CD8-positive, alpha-beta memory T cell (primary cell): Measurements from ENCODE around the gene TRMT61A. TPM values are rescaled to one million over a fixed set of nuclear protein-coding genes. Genes with fewer than 3 reads are reported as not detected.
A peak's percentile ranks its signal among the peaks of the same experiment; 100 is the strongest.

Experiments used
- CTCF ChIA-PET: fragments of 350-600 bp; sonication (Branson Sonifier 250); formaldehyde crosslinking; loops from one replicate; lab custom pipeline; 2021; ENCODE audit warnings: antibody characterized with exemption; lab: Charles Lee
- POLR2A ChIA-PET: fragments of 350-600 bp; sonication (Branson Sonifier 250); formaldehyde crosslinking; loops from one replicate; lab custom pipeline; 2021; ENCODE audit warnings: antibody characterized with exemption; lab: Charles Lee
- DNase-seq, 5 donors: peaks; one replicate each; pipeline versions ENCODE4 v3.0.0 to v3.0.0-alpha.2; 2020 to 2022; ENCODE audit warnings: mixed read lengths in 1 of 5
- H3K27ac ChIP-seq: one replicate; pipeline ENCODE4 v1.7.0; 2013; ENCODE audit warnings: low read depth, mild to moderate bottlenecking, low read length, moderate library complexity
- H3K27me3 ChIP-seq: 2 replicates; pipeline ENCODE4 v1.7.0; 2013; ENCODE audit warnings: low read length, mild to moderate bottlenecking; ENCODE audit not compliant: insufficient read depth, poor library complexity, severe bottlenecking
- H3K36me3 ChIP-seq: 2 replicates; pipeline ENCODE4 v1.7.0; 2013; ENCODE audit warnings: mild to moderate bottlenecking, low read length, moderate library complexity; ENCODE audit not compliant: insufficient read depth
- H3K4me1 ChIP-seq: 2 replicates; pipeline ENCODE4 v1.7.0; 2013; ENCODE audit warnings: mild to moderate bottlenecking, low read length, moderate library complexity; ENCODE audit not compliant: insufficient read depth
- H3K4me3 ChIP-seq: 2 replicates; pipeline ENCODE4 v1.7.0; 2013; ENCODE audit warnings: mild to moderate bottlenecking, low read length
- H3K9me3 ChIP-seq: 2 replicates; pipeline ENCODE4 v1.7.0; 2013; ENCODE audit warnings: mild to moderate bottlenecking, low read length
- H3K27ac Mint-ChIP-seq, 8 donors: one replicate each; pipeline ENCODE4 v1.8.0; 2020 to 2021; ENCODE audit warnings: mixed read lengths in 8 of 8, mild to moderate bottlenecking in 6 of 8, inconsistent platforms in 3 of 8, moderate library complexity in 3 of 8
- H3K27me3 Mint-ChIP-seq, 2 donors: one replicate each; pipeline ENCODE4 v1.8.0; 2020 to 2021; ENCODE audit warnings: mixed read lengths in 2 of 2, mild to moderate bottlenecking in 1 of 2, moderate library complexity in 1 of 2
- H3K36me3 Mint-ChIP-seq, 3 donors: one replicate each; pipeline ENCODE4 v1.8.0; 2020 to 2021; ENCODE audit warnings: mixed read lengths in 3 of 3, inconsistent platforms in 1 of 3, mild to moderate bottlenecking in 1 of 3
- H3K4me1 Mint-ChIP-seq, 3 donors: one replicate each; pipeline ENCODE4 v1.8.0; 2020 to 2021; ENCODE audit warnings: mixed read lengths in 3 of 3, inconsistent platforms in 1 of 3, mild to moderate bottlenecking in 1 of 3
- H3K4me3 Mint-ChIP-seq, 7 donors: one replicate each; pipeline ENCODE4 v1.8.0; 2020 to 2021; ENCODE audit warnings: mixed read lengths in 7 of 7, mild to moderate bottlenecking in 6 of 7, moderate library complexity in 4 of 7, inconsistent platforms in 2 of 7
- H3K9me3 Mint-ChIP-seq, 5 donors: one replicate each; pipeline ENCODE4 v1.8.0; 2020 to 2022; ENCODE audit warnings: mixed read lengths in 5 of 5, mild to moderate bottlenecking in 3 of 5, moderate library complexity in 2 of 5, inconsistent platforms in 1 of 5
- polyA plus RNA-seq: library from polyadenylated mRNA; unstranded; fragments of 300-500 nt; fragmentation: Illumina TruSeq; gene quantifications from one replicate; pipeline ENCODE4 v1.2.3, GENCODE V29; 2021
- total RNA-seq, 2 experiments: library from RNA; stranded (reverse); gene quantifications; one replicate each; pipeline ENCODE4 v1.2.3, GENCODE V29; 2021

The TRMT61A gene
- total and polyA plus RNA-seq, 3 experiments from 2014 or later: 8.2 to 29.5 (median 28.4) TPM

- H3K4me1 Mint-ChIP-seq: peaks cover 8 to 14% (median 9%) of the 10 kb centered on the region in 3 donors
- ChIA-PET POLR2A (no interaction called here), CTCF (interaction anchor here (1.0 to 5.9 kb wide), 2 partner anchors 16 to 45 kb away, joined by 3 to 20 read pairs; no protein-coding TSS in a partner anchor)
- peak overlapping the region in 1 of 7 donors; percentile 9 for H3K4me3 Mint-ChIP-seq
- peaks cover 0 to 72% (median 17%) of the 10 kb centered on the region in 3 donors for H3K36me3 Mint-ChIP-seq
- peak overlapping the region in 2 of 8 donors; percentile 7 to 8 for H3K27ac Mint-ChIP-seq
- no peaks in the 10 kb centered on the region for H3K9me3 Mint-ChIP-seq
- H3K27me3 Mint-ChIP-seq: no peaks in the 10 kb centered on the region
- Histone ChIP-seq H3K27me3 (no peaks in the 10 kb centered on the region), H3K9me3 (no peaks in the 10 kb centered on the region), H3K4me3 (no peak overlapping the region), H3K4me1 (peaks cover 4% of the 10 kb centered on the region), H3K27ac (no peak overlapping the region), H3K36me3 (peaks cover 46% of the 10 kb centered on the region)
- DNase-seq: no peak
These were observed 26.9 kb upstream of the TRMT61A start for GRCh38 chr14:103501921-103502669.

- CTCF ChIA-PET: interaction anchor here (1.0 to 5.9 kb wide), 2 partner anchors 15 to 44 kb away, joined by 3 to 20 read pairs; no protein-coding TSS in a partner anchor
- no peak overlapping the region for H3K4me3 ChIP-seq
- H3K36me3 ChIP-seq: peaks cover 41% of the 10 kb centered on the region
These were observed 26.1 kb upstream of the TRMT61A start for GRCh38 chr14:103502877-103503276.

GRCh38 chr14:103503296-103503695 is 25.7 kb upstream of the TRMT61A start:
- Mint-ChIP-seq H3K4me1 (peaks cover 8 to 14% (median 9%) of the 10 kb centered on the region in 3 donors), H3K27ac (no peak overlapping the region), H3K27me3 (no peaks in the 10 kb centered on the region), H3K36me3 (peaks cover 0 to 75% (median 17%) of the 10 kb centered on the region in 3 donors), H3K4me3 (no peak overlapping the region), H3K9me3 (no peaks in the 10 kb centered on the region)
- H3K9me3 ChIP-seq: no peaks in the 10 kb centered on the region
- ChIA-PET POLR2A (no interaction called here), CTCF (interaction anchor here (1.0 to 5.9 kb wide), 2 partner anchors 15 to 44 kb away, joined by 3 to 20 read pairs; no protein-coding TSS in a partner anchor)
- H3K4me3 ChIP-seq: no peak overlapping the region
- peaks cover 4% of the 10 kb centered on the region for H3K4me1 ChIP-seq
- no peaks in the 10 kb centered on the region for H3K27me3 ChIP-seq
- no peak for DNase-seq
- H3K36me3 ChIP-seq: peaks cover 41% of the 10 kb centered on the region
- H3K27ac ChIP-seq: no peak overlapping the region

More at GRCh38 chr14:103502877-103503276, 26.1 kb upstream of the TRMT61A start:
- Histone ChIP-seq H3K27me3 (no peaks in the 10 kb centered on the region), H3K9me3 (no peaks in the 10 kb centered on the region), H3K27ac (no peak overlapping the region), H3K4me1 (peaks cover 4% of the 10 kb centered on the region)
- POLR2A ChIA-PET: no interaction called here
- no peaks in the 10 kb centered on the region for H3K9me3 Mint-ChIP-seq
- peaks cover 0 to 74% (median 17%) of the 10 kb centered on the region in 3 donors for H3K36me3 Mint-ChIP-seq
- H3K27me3 Mint-ChIP-seq: no peaks in the 10 kb centered on the region
- no peak overlapping the region for H3K27ac Mint-ChIP-seq
- DNase-seq: no peak
- H3K4me3 Mint-ChIP-seq: no peak overlapping the region
- H3K4me1 Mint-ChIP-seq: peaks cover 8 to 14% (median 9%) of the 10 kb centered on the region in 3 donors

GRCh38 chr14:103504991-103505565 is 23.9 kb upstream of the TRMT61A start:
- no peaks in the 10 kb centered on the region for H3K27me3 ChIP-seq
- no peaks in the 10 kb centered on the region for H3K9me3 Mint-ChIP-seq
- no peak for DNase-seq
- peaks cover 3 to 7% (median 3%) of the 10 kb centered on the region in 3 donors for H3K4me1 Mint-ChIP-seq
- H3K4me1 ChIP-seq: peaks cover 4% of the 10 kb centered on the region
- peaks cover 0 to 76% (median 17%) of the 10 kb centered on the region in 3 donors for H3K36me3 Mint-ChIP-seq
- H3K4me3 Mint-ChIP-seq: no peak overlapping the region
- peak overlapping the region in 3 of 8 donors; percentile 34 to 65 (median 60) for H3K27ac Mint-ChIP-seq
- H3K27ac ChIP-seq: no peak overlapping the region
- H3K27me3 Mint-ChIP-seq: no peaks in the 10 kb centered on the region
- H3K4me3 ChIP-seq: no peak overlapping the region
- H3K36me3 ChIP-seq: peaks cover 38% of the 10 kb centered on the region
- CTCF ChIA-PET: interaction anchor here (5.9 kb wide), 1 partner anchor 13 kb away, joined by 20 read pairs; no protein-coding TSS in a partner anchor
- POLR2A ChIA-PET: no interaction called here
- H3K9me3 ChIP-seq: no peaks in the 10 kb centered on the region

DNA sequence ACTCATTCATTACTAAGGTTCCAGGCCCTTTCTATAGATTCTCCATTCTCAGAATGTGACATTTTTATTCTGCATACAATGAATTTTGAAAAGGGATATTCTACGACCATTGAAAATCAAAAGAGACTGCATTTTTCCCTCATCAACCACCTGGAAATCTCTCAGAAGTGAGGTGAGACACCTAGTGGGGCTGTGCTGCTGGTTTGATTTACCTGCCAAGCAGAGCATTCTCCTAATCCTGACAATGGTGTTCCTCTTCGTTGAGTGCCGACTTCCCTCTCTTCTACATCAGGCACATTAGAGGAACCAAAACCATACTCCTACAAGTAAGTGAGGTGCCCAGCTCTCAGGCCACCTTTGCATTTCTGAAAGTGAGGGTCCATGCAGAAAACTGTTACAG is 21.2 kb upstream of the TRMT61A start:
- Histone ChIP-seq H3K4me1 (no peaks in the 10 kb centered on the region), H3K36me3 (peaks cover 18% of the 10 kb centered on the region), H3K27ac (no peak overlapping the region), H3K4me3 (no peak overlapping the region), H3K9me3 (no peaks in the 10 kb centered on the region), H3K27me3 (no peaks in the 10 kb centered on the region)
- Mint-ChIP-seq H3K27ac (no peak overlapping the region), H3K4me1 (peaks cover 0 to 3% (median 0%) of the 10 kb centered on the region in 3 donors), H3K36me3 (peaks cover 0 to 71% (median 9%) of the 10 kb centered on the region in 3 donors), H3K9me3 (no peaks in the 10 kb centered on the region), H3K4me3 (no peak overlapping the region), H3K27me3 (no peaks in the 10 kb centered on the region)
- ChIA-PET POLR2A (no interaction called here), CTCF (interaction anchor here (2.0 kb wide), 1 partner anchor 11 kb away, joined by 10 read pairs; no protein-coding TSS in a partner anchor)
- no peak for DNase-seq

DNA sequence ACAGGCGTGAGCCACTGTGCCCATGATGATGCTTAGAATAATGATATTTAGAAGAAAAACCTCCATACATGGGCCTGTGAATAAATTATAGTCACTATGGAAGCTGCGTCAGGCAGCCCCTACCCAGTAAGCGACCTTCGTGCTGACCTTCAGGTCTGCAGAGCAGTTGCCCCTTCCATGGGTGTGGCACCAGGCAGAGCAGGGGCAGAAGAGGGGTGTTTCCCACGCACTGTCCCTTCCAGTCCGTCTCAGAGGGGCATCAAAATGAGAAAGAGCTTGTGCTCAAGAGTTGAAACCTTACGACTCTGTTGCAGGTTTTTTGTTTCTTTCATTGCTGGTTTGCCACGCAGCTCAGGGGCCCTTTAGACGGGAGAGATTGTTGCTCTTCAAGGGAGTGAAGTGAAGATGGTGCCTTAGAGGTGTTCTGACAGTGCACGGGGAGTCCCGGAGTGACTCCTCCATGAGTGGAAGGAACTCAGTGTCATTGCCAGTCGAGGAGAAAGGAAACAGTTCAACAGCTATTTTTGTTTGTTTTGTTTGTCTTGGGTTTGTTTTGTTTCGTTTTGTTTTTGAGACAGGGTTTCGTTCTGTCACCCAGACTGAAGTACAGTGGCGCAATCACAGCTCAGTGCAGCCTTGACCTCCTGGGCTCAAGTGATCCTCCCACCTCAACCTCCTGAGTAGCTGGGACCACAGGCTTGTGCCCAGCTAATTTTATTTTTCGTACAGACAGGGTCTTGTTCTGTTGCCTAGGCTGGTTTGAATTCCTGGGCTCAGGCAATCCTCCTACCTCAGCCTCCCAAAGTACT is 20.3 kb upstream of the TRMT61A start:
- CTCF ChIA-PET: interaction anchor here (2.0 kb wide), 1 partner anchor 10 kb away, joined by 10 read pairs; no protein-coding TSS in a partner anchor
- Histone ChIP-seq H3K27ac (no peak overlapping the region), H3K4me3 (no peak overlapping the region), H3K27me3 (no peaks in the 10 kb centered on the region), H3K9me3 (no peaks in the 10 kb centered on the region), H3K36me3 (peaks cover 9% of the 10 kb centered on the region), H3K4me1 (no peaks in the 10 kb centered on the region)
- POLR2A ChIA-PET: no interaction called here
- peak overlapping the region in 2 of 8 donors; percentile 31 to 41 for H3K27ac Mint-ChIP-seq
- peaks cover 0 to 3% (median 0%) of the 10 kb centered on the region in 3 donors for H3K4me1 Mint-ChIP-seq
- no peaks in the 10 kb centered on the region for H3K27me3 Mint-ChIP-seq
- no peak for DNase-seq
- H3K4me3 Mint-ChIP-seq: no peak overlapping the region
- H3K36me3 Mint-ChIP-seq: peaks cover 0 to 64% (median 7%) of the 10 kb centered on the region in 3 donors
- no peaks in the 10 kb centered on the region for H3K9me3 Mint-ChIP-seq

- Histone ChIP-seq H3K4me1 (no peaks in the 10 kb centered on the region), H3K27me3 (no peaks in the 10 kb centered on the region), H3K36me3 (peaks cover 1% of the 10 kb centered on the region), H3K9me3 (no peaks in the 10 kb centered on the region), H3K27ac (no peak overlapping the region), H3K4me3 (no peak overlapping the region)
- Mint-ChIP-seq H3K27me3 (no peaks in the 10 kb centered on the region), H3K4me1 (peaks cover 3 to 4% (median 3%) of the 10 kb centered on the region in 3 donors), H3K9me3 (no peaks in the 10 kb centered on the region), H3K27ac (peak overlapping the region in 4 of 8 donors; percentile 11 to 69 (median 22)), H3K36me3 (peaks cover 0 to 51% (median 3%) of the 10 kb centered on the region in 3 donors), H3K4me3 (no peak overlapping the region)
- POLR2A ChIA-PET: no interaction called here
- CTCF ChIA-PET: interaction anchor here (0.9 to 1.5 kb wide), 2 partner anchors 10 to 37 kb away, joined by 3 read pairs; no protein-coding TSS in a partner anchor
- DNase-seq: no peak
These were observed 18.9 kb upstream of the TRMT61A start for GRCh38 chr14:103509864-103510723.
